GM23338 (cell line): ENCODE data around the gene MRE11. TPM values are rescaled to one million over a fixed set of nuclear protein-coding genes. Genes with fewer than 3 reads are reported as not detected.

ENCODE experiments used
- ATAC-seq: fragments of 200-7000 bp; cut with Tn5 transposase; 3 replicates; pipeline ENCODE4 v1.9.1; 2020
- DNase-seq: peaks from one replicate; pipeline ENCODE4 v3.0.0-alpha.2; 2015; ENCODE audit warnings: low spot score
- H2AFZ ChIP-seq: fragments of 200-600 bp; sonication (generic); 2 replicates; pipeline ENCODE4 v1.8.0; 2016; ENCODE audit warnings: antibody characterized with exemption, mild to moderate bottlenecking, moderate library complexity
- H3F3A ChIP-seq: fragments of 200-600 bp; sonication (generic); replicated peaks from 2 replicates; pipeline ENCODE4 v1.8.0; 2017; ENCODE audit warnings: antibody characterized with exemption, mixed run types, low read depth
- H3K27ac ChIP-seq: fragments of 200-600 bp; sonication (generic); 2 replicates; pipeline ENCODE4 v1.6.1; 2016; ENCODE audit warnings: low read depth
- H3K27me3 ChIP-seq: fragments of 200-600 bp; sonication (generic); 2 replicates; pipeline ENCODE4 v1.8.0; 2016; ENCODE audit warnings: mild to moderate bottlenecking, mixed run types, moderate library complexity; ENCODE audit not compliant: insufficient read depth
- H3K36me3 ChIP-seq: fragments of 200-600 bp; sonication (generic); 2 replicates; pipeline ENCODE4 v1.8.0; 2016; ENCODE audit warnings: mild to moderate bottlenecking; ENCODE audit not compliant: insufficient read depth
- H3K4me1 ChIP-seq: fragments of 200-600 bp; sonication (generic); 2 replicates; pipeline ENCODE4 v1.8.0; 2016; ENCODE audit warnings: mild to moderate bottlenecking, moderate library complexity; ENCODE audit not compliant: insufficient read depth
- H3K4me2 ChIP-seq: fragments of 200-600 bp; sonication (generic); 2 replicates; pipeline ENCODE4 v1.7.1; 2017; ENCODE audit warnings: mixed run types
- H3K4me3 ChIP-seq: fragments of 200-600 bp; sonication (generic); 2 replicates; pipeline ENCODE4 v1.6.1; 2016; ENCODE audit warnings: mixed run types
- H3K79me2 ChIP-seq: fragments of 200-600 bp; sonication (generic); replicated peaks from 2 replicates; pipeline ENCODE4 v1.8.0; 2017; ENCODE audit warnings: mild to moderate bottlenecking; ENCODE audit not compliant: insufficient read depth
- H3K9me2 ChIP-seq: fragments of 200-600 bp; sonication (generic); 2 replicates; pipeline ENCODE4 v1.8.0; 2017; ENCODE audit not compliant: insufficient read depth
- H4K20me1 ChIP-seq: fragments of 200-600 bp; sonication (generic); replicated peaks from 2 replicates; pipeline ENCODE4 v1.8.0; 2017; ENCODE audit warnings: mild to moderate bottlenecking; ENCODE audit not compliant: insufficient read depth
- H3K27ac Mint-ChIP-seq: 2 replicates; pipeline ENCODE4 v1.8.0; 2020; ENCODE audit warnings: inconsistent platforms, mild to moderate bottlenecking, moderate library complexity, mixed read lengths
- H3K27me3 Mint-ChIP-seq: 3 replicates; pipeline ENCODE4 v1.8.0; 2022; ENCODE audit warnings: low read depth, mild to moderate bottlenecking, moderate library complexity, mixed read lengths, inconsistent platforms; ENCODE audit not compliant: insufficient read depth, poor library complexity
- H3K36me3 Mint-ChIP-seq: 3 replicates; pipeline ENCODE4 v1.8.0; 2021; ENCODE audit warnings: low read depth, mild to moderate bottlenecking, inconsistent platforms, moderate library complexity, mixed read lengths
- H3K4me1 Mint-ChIP-seq: 3 replicates; pipeline ENCODE4 v1.8.0; 2020; ENCODE audit warnings: mild to moderate bottlenecking, inconsistent platforms, mixed read lengths
- H3K4me3 Mint-ChIP-seq: 3 replicates; pipeline ENCODE4 v1.8.0; 2021; ENCODE audit warnings: moderate library complexity, mild to moderate bottlenecking, inconsistent platforms, mixed read lengths
- H3K9me3 Mint-ChIP-seq: 3 replicates; pipeline ENCODE4 v1.8.0; 2020; ENCODE audit warnings: moderate library complexity, mild to moderate bottlenecking, inconsistent platforms, mixed read lengths
- CREB1 ChIP-seq: fragments of 250-450 bp; sonication (Bioruptor Pico); IDR thresholded peaks from 2 replicates; pipeline ENCODE4 v1.5.0; 2020; ENCODE audit warnings: low read depth, mild to moderate bottlenecking, moderate library complexity
- EZH2 ChIP-seq: fragments of 200-600 bp; sonication (generic); IDR thresholded peaks from one replicate; pipeline ENCODE4 v1.8.0; 2017; ENCODE audit warnings: antibody characterized with exemption, mild to moderate bottlenecking, low read depth; ENCODE audit not compliant: unreplicated experiment
- EZH2phosphoT487 ChIP-seq: fragments of 200-600 bp; sonication (generic); IDR thresholded peaks from one replicate; pipeline ENCODE4 v1.8.1; 2018; ENCODE audit warnings: antibody characterized with exemption; ENCODE audit not compliant: unreplicated experiment
- JUNB ChIP-seq: IDR thresholded peaks from one replicate; pipeline ENCODE4 v1.6.1; 2016; ENCODE audit warnings: antibody characterized with exemption; ENCODE audit not compliant: unreplicated experiment
- POLR2AphosphoS5 ChIP-seq: IDR thresholded peaks from 2 replicates; pipeline ENCODE4 v1.6.1; 2016; ENCODE audit warnings: antibody characterized with exemption, low read depth
- STAT1 ChIP-seq: IDR thresholded peaks from one replicate; pipeline ENCODE4 v1.6.1; 2016; ENCODE audit warnings: antibody characterized with exemption; ENCODE audit not compliant: unreplicated experiment
- ZNF114 ChIP-seq: fragments of 250-450 bp; sonication (Bioruptor Pico); IDR thresholded peaks from 2 replicates; pipeline ENCODE4 v1.5.0; 2020; ENCODE audit warnings: mild to moderate bottlenecking, moderate library complexity
- ZNF462 ChIP-seq: fragments of 250-450 bp; sonication (Bioruptor Pico); IDR thresholded peaks from 2 replicates; pipeline ENCODE4 v1.5.0; 2020; ENCODE audit warnings: mild to moderate bottlenecking, moderate library complexity
- polyA plus RNA-seq: library from polyadenylated mRNA; unstranded; fragments of >200 nt; fragmentation: Nextera tagmentation; extraction: Ambion mirVana; gene quantifications from 2 replicates; pipeline ENCODE4 v1.2.1, GENCODE V29; 2016
- total RNA-seq: library from RNA; depleted of rRNA; stranded (reverse); fragments of >200 nt; shearing (Covaris generic); gene quantifications from 2 replicates; pipeline ENCODE4 v1.2.3, GENCODE V29; 2014

Gene MRE11
- total and polyA plus RNA-seq, 2 experiments from 2014 or later, result 23.3 to 38.5 TPM

GRCh38 chr11:94457118-94458029, 36.3 kb downstream of the MRE11 start:
- no peaks in the 10 kb centered on the region for H3F3A ChIP-seq
- no peaks in the 10 kb centered on the region for H3K4me1 ChIP-seq
- H3K27ac Mint-ChIP-seq, result 0 out of 2 replicates have a peak overlapping the region, but pooled peaks have one; percentile 39
- H3K27me3 ChIP-seq, result no peaks in the 10 kb centered on the region
- peaks cover 39% of the 10 kb centered on the region for H3K36me3 Mint-ChIP-seq
- H2AFZ ChIP-seq, result no peak overlapping the region
- H3K4me3 ChIP-seq, result no peak overlapping the region
- TF ChIP-seq EZH2, result no peak
- TF ChIP-seq ZNF462 (CRISPR knock-in tag), result no peak
- no peak for TF ChIP-seq ZNF114 (CRISPR knock-in tag)
- TF ChIP-seq JUNB, result no peak
- TF ChIP-seq POLR2AphosphoS5, result no peak
- no peak for TF ChIP-seq EZH2phosphoT487
- TF ChIP-seq STAT1, result no peak
- TF ChIP-seq CREB1 (CRISPR knock-in tag), result no peak
- no peaks in the 10 kb centered on the region for H3K9me3 Mint-ChIP-seq
- H3K9me2 ChIP-seq, result no peaks in the 10 kb centered on the region
- H3K4me1 Mint-ChIP-seq, result no peaks in the 10 kb centered on the region
- DNase-seq, result no peak
- ATAC-seq, result no peak
- H3K4me3 Mint-ChIP-seq, result no peak overlapping the region
- no peaks in the 10 kb centered on the region for H3K79me2 ChIP-seq
- peak overlapping the region; percentile 41; the same call in 1 of the 2 replicates for H3K27ac ChIP-seq
- no peak overlapping the region for H3K4me2 ChIP-seq
- no peaks in the 10 kb centered on the region for H4K20me1 ChIP-seq
- no peaks in the 10 kb centered on the region for H3K27me3 Mint-ChIP-seq
- H3K36me3 ChIP-seq, result peaks cover 7% of the 10 kb centered on the region; the same call in 1 of the 2 replicates
